ENCODE results near the gene ADGRB3.
"Not testable (repeated sequence)": the region's sequence is repeated elsewhere in the genome, so short reads cannot be mapped to it uniquely, and the experiment has no call there.

Gene ADGRB3

DNA sequence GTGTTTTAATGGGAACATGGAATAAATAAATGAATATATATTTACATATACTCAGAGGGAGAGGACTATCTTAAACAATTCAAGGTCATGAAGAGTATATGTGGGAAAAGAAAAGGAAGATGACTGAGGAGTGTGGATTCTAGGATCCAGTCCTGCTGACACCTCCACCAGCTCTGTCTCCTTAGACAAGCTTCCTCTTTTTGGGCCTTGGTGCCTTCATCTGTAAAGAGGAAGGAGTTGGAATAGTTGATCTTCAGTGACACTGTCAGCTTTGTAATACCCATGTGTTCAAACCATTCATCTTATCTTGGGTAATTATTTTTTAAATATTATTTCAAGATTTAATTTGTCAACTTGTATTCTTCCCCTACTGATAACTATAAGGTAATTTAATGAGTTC lies 338.0 kb downstream of the ADGRB3 start:
- DNase-seq, result no peak

DNA sequence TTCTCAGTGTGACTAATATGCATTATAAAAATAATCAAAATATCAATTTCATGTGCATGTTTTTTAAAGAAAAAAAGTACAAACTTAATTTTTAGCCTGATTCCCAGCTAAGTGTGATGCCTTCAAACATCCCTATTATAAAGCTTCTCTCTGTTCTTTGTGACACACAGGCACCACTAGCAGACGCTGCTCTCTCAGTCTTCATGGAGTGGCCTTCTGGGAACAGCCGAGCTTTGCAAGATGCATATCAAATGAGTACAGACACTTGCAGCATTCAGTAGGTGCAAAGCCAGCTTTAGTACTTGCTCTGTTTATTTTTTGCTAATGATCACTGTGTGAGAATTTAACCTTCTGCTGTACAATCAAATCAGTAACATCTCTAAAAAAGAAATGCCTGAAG lies 340.0 kb downstream of the ADGRB3 start:
- DNase-seq, result no peak

DNA sequence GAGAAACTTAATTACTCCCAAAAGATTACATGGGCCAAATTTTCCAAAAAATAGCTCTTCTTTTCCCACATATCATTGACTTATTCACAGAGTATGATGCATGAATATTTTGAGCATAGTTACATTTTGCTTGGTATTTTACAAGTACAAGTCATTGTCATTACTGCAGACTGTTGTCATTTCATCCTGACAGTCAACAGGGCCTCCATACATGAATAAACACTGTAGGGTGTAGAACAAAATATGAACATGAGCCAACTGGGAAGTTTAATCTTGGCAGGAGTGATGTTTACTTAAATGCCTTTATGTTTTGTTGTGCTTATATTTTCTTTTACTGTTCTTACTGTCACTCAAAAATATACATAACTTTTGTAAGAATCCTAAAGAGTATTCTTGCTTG lies 340.7 kb downstream of the ADGRB3 start:
- no peak for DNase-seq

DNA sequence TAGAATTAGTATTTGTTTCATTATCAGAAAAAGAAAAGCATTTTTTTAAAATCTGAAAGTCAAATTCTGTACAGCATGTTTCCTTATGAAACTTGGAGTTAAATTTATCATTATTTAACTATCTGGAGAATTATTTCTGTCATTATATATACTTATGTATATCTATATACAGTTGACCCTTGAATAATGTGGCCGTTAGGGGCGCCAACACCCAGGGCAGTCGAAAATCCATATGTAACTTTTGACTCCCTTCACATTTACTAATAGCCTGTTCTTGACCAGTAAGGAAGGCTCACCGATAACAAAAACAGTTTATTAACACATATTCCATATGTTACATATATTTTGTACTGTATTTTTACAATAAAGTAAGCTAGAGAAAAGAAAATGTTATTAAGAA lies 341.2 kb downstream of the ADGRB3 start:
- no peak for DNase-seq

DNA sequence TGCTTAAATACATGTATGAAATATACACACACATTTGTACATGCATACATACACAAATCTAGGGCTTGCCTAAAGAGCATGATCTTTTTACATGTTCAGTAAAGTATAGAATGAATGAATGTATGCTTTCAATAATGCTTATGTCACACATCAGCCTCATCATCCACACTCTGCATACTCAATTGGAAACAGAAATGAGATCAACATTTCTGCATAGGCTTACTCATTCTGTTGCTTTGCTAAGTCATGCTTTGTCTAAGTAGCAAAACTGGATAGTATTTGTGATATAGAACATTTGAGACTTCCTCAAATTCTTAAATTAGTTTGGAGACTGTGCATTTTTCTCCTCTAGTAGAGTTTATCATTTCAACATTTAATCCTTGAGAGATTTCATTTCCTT lies 343.3 kb downstream of the ADGRB3 start:
- DNase-seq, result no peak

DNA sequence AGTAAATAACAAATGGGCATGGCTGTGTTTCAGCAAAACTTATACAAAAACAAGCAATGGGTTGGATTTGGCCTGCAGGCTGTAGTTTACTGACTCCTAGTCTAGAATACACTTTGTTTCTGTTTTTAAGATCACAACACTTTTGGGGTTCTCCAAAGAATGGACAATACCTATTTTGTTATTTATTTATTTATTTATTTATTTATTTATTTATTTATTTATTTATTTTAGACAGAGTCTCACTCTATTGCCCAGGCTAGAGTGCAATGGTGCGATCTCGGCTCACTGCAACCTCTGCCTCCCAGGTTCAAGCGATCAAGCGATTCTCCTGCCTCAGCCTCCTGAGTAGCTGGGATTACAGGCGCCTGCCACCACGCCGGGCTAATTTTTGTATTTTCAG lies 346.6 kb downstream of the ADGRB3 start:
- DNase-seq, result not testable (repeated sequence)

DNA sequence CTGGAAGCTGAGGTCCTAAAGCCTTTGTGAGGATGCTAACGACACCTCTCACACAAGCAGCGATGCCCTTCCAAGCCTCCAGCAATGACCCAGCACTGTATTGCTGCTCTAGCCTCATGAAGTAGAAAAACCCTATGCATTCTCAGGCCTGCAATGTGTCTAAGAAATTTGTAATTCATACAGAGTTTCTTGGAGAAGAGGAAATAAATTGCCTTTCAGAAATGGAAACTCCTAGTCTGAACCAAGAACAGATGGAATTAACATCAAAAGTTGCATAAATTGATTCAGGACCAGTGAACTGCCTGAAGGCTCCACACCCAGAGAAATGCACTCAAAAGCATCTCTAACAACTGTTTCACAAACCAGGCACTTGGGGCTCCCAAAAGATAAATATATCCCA lies 353.6 kb downstream of the ADGRB3 start:
- no peak for DNase-seq

DNA sequence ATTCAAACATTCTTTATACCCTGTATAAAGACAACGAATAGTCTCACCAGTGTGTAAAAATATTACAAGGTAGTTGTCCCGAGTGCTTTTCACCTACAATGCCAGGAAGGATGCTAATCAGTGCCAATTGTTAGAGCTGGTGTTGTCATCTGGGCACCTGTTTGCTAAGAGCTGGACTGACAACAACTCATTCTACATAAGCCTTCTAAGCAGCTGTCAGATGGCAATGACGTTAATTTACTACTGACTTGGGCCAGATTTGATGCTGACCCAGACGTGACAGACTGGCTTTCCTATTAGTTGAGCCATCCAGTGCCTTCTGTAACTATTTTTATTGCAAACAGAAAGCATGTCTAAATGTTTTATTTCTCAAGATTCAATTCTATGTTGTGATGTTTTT lies 355.2 kb downstream of the ADGRB3 start:
- no peak for DNase-seq

DNA sequence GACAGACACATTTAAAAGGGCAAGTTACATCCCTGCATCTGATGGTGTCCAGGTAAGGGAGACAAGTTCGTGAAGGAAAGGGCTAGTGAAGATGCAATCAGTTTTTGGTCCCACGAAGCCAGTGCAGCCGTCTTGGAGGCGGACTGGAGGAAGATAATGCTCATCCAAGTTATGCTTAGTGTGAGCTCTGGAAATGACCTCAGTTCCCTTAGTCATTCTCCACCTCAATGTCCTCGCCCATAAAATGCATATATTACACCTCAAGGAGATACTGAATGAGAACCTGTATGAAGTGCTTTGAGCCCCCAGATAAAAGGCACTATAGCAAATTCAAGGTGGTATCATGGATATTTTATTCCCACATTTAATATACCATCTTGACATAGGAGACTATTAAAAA lies 358.8 kb downstream of the ADGRB3 start:
- DNase-seq, result no peak

DNA sequence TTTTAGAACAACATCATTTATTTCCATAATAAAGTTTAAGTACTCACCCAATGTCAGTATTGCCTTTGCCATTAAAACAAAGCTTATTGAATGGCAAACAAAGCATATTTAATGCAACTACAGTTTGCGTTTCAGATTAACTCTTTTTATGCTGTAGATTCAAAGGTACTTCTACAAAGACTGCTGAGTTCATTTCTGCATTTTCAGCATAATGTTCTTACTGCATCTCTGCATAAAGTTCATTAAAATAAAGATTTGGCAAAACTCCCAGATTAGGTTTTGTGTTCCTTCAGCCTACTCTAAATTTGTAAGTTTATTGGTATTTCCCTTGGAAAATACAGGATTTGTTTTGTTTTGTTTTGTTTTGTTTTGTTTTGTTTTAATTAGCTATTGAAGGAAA lies 359.4 kb downstream of the ADGRB3 start:
- DNase-seq, result no peak

DNA sequence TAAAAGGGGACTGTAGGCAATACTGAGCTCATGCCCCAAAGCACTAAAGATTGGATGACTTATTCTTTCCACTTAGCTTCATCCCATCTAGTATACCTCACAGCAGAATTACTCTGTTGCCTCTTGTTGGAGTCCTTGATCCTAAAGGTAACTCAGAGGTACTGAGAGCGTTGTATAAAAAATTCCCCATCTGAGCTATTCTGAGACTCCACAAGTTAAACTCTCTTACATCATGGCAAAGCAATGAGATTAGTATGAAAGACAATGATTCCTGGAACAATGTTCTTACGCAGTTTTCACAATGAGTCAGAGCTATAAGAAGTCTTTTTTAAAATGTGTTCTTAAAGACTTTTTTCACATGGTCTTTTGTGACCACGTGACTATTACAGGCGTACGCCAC lies 370.1 kb downstream of the ADGRB3 start:
- DNase-seq, result no peak

DNA sequence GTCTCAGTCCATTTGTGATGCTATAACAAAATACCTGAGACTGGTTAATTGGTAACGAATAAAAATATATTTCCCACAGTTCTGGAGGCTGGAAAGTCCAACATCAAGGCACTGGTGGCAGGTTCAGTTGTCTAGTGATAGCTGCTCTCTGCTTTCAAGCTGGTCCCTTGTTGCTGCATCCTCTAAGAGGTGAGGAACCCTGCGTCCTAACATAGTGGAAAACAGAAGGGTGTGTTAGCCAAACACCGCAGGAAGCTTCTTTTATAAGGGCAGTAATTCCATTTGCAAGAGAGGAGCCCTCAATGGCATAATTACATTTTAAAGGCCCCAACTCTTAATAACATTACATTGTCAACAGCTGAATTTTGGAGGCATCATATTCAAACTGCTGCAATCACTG lies 372.7 kb downstream of the ADGRB3 start:
- no peak for DNase-seq

DNA sequence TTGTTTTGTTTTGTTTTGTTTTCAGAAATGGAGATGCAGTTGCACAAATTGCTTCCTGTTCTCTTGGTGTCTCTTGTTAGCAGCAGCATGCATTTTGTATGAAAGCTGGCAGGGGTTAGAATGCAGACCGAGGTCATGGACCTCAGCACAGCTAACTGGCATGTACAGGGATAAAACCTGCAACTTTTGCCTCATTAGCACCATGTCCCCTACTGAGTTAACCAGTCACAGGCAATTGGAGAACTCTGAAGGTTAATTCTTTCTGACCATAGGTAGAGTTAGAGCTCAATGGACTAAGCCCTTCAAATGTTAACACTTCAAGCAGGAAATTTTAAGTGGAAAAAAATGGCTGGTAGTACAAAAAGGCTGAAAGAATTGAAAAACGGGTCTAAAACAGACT lies 377.1 kb downstream of the ADGRB3 start:
- DNase-seq, result no peak

DNA sequence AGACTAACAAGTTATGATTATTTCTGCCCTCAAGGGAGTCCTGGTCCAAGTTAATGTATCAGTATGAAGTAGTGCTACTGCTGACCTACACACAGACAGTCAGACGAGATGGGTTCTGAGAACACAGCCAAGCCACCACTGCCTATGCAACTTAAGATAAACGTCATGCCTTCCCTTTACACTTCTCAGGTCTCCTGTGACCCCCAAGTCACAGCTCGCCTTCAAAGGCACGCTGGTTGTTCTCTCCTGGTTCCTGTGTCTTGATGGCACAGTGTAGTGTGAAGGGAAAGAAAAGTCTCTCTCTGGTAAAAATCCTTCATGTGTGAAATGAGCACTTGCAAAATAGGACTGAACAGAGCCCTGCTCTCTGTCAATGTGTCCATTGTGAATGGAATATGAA lies 377.8 kb downstream of the ADGRB3 start:
- DNase-seq, result no peak

DNA sequence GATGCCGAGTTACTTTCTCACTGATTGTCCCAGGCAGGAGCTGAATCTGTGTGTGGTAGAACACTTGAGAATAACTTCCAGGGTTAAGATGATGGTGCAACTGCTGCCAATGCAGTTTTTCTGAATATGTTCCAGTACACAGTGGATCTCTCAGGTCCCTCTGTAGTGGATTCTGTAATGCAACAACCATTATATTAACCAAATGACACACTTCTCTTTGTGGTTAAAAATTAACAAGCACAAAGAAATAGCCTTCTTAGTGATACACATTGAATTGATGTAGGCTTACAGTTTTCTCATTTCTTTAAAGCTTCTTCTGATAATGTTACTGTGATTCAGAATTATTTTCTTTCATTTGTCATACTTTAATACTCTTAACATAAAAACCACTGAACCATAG lies 383.8 kb downstream of the ADGRB3 start:
- no peak for DNase-seq

DNA sequence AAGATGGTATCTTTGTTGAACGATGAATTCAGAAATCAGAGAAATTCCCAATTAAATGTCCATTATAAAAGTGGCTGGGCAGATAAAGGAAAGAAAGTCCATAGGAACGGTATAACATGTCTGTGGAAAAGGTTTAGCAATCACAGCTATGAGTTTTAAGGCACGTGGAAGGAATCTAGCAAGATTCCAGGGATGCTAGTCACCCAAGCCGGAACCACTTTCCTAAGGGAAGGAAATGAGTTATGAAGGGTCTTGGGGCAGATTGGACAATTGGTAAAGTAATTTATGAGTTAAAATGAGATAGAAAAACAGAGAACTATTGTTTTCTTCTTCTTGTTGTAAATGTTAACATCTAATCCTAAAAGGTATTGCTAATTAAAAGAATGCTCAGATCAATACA lies 384.8 kb downstream of the ADGRB3 start:
- no peak for DNase-seq

DNA sequence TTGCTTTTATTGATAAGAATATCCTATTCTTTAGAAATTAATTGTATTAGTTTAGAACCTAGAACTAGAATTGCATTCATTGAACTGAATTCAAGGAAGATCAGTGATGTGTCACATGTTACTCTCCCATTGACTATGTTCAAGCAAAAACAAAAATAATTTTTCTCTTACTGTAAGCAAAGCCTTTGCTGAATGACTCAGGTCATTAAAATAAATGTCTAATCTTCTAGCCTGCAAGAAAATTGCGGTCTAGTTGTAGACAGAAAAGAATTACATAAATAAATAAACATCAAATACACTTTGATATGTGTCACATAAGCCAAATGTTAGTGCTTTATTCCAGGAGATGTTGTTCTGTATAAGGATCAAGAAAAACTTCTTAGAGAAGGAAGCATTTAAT lies 387.9 kb downstream of the ADGRB3 start:
- DNase-seq, result no peak

DNA sequence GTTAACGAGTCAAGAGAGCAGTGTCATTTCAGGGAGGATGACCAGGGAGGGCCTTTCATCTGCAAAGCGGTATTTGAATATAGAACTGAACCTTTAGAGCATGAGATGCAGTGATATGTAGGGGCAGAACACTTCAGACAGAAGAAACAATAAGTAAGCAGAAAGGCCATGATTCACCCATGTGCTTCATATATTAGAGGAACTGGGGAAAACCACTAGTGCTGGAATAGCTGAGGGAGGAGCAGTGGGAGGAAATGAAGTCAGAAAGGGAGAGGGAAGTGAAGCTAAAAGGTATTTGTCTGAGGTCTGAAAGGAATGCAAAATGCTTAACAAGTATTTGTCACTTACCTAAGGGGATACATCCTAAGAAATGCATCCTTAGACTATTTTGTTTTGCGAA lies 391.2 kb downstream of the ADGRB3 start:
- no peak for DNase-seq

DNA sequence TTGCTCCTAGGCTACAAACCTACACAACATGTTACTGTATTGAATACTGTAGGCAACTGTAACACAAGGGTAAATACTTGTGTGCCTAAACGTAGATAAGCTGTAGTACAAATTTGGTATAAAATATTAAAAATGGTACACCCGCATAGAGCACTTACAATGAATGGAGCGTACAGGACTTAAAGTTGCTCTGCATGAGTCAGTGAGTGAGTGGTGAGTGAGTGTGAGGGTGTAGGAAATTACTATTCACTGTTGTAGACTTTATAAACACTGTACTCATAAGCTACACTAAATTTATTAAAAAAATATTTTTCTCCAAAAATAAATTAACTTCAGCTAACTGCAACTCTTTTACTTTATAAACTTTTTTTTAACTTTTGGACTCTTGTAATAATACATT lies 391.6 kb downstream of the ADGRB3 start:
- no peak for DNase-seq

DNA sequence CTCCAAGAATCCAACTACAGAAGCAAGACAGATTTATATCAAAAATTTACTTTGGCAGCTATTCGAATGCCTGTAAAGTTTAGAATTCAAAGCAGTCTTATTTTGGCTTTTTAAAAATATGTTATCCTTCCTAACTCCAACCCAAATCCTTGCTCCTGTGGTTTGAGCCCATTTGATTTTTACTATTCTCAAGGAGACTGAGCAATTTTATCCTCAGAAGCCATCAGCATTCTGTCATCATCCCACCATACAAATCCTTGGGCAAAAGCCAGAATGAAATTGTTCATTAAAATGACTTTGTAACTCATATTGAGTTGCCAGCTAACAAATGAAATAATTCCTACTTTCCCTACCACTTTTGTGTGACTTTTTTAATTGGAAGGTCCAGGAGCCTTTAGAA lies 392.8 kb downstream of the ADGRB3 start:
- no peak for DNase-seq

DNA sequence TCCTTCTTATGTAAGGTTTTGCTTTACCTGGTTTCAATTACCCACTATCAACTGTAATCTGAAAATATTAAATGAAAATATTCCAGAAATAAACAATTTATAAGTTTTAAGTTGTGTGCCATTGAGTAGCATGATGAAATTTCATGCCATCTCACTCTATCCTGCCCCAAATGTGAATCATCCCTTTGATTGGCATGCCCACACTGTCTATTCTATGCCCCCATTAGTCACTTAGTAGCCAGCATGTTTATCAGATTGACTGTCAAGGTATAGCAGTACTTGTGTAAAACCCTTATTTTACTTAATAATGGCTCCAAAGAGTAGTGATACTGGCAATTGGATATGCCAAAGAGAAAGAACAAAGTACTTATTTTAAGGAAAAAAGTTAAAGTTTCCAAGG lies 403.8 kb downstream of the ADGRB3 start:
- no peak for DNase-seq

DNA sequence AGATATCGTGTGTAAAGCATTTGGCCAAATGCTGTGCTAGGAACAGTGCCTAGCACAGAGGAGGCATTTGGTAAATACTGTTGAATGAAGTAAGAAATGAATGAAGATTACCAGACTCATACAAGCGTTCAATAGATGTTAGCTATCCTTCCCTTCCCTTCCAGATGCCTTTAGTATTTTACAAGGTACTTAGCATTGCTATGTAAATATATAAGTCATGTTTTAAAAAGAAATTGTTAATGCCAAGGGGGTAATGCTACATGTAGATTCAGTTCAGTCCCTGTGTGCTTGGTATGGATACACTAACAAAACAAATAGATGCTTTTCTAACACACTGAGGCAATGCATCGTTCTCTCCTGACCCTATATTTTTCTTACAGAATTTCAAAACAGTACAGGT lies 407.2 kb downstream of the ADGRB3 start:
- no peak for DNase-seq

DNA sequence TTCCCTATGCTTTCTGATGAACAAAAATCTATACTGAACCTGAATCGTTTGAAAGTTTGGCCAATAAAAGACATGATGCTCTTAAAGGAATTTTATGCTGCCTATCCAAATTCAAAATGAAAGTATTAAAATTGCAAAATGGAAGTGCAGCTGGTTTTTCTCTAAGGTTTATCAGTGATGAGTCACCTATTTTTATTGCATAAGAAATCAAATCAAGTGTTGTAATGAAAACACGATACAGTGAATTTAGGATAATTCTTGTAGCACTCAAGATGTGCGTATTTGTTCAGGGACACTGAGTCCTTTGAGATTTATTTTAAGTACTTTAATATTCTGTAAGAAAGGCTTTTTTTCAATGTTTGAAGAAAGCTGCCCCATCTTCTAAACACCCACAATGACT lies 409.5 kb downstream of the ADGRB3 start:
- no peak for DNase-seq

DNA sequence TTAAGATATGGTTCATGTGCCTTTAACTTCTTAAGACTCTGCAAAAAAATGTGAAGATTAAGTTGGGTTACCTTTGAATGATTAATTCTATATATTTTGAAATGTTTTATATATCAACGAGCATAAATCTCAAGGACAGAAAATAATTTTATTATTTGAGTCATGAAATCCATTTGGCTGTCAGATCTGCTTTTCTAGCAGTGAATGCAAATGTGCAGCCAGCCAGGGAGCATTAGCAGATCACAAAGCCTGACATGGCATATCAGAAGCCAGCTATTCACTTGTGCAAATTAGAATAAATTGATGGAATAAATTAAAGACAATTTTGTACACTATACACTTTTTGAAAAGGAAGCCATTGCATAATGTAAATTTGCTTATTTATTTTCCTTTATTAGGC lies 424.3 kb downstream of the ADGRB3 start:
- no peak for DNase-seq

DNA sequence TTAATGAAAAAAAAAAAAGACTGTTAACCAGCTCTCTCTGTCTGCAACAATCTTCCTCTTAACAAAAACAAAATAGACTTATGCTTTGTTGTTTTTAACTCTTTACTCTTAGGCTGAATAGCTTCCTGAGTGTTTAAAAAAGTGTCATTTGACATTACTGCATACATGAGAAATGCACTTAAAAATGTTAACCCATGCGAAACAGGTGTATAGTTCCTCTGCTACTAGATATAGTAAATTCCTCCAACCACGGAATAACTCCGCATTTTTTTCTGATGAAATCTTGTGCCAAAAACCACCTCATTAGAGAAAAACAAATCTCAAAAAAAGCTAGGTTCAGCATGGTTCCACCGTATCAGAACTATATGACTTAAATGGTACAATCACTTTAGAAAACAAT lies 426.0 kb downstream of the ADGRB3 start:
- DNase-seq, result no peak

DNA sequence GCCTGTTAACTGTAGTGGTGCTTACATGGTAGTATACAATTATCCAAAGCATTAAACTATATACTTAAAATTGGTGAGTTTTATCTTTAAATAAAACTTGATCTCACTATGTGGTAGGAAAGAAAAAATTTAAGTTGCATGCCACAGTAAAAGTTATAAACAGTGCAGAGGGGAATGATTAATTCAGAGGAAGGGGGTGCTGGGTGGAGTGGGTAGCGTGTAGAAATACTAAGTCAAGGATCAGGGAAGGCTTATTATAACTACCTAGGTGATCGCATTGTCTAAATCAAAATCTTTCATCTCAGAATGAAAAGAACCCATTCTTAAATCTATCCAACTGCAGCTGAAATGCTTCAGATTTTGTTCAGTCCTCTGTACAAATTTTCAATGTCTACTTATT lies 428.3 kb downstream of the ADGRB3 start:
- no peak for DNase-seq

DNA sequence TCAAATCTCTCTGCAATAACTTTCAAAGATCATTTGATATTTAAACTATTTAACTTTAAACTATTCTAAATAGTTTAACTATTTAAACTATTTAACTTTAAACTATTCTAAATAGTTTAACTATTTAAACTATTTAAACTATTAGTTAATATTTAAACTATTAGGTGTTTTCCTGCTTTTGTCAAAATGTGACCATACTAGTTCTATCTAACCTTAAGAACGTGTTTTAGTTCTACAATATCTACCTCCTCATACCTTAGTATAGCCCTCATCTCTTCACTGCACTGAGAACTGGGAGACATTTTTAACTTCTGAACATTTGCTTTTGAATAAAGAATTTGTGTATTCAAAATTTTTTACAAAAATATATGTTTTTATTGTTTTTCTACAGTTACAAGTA lies 429.1 kb downstream of the ADGRB3 start:
- no peak for DNase-seq
